ENCODE results near the gene CD2BP2. TPM values are rescaled to one million over a fixed set of nuclear protein-coding genes. Genes with fewer than 3 reads are reported as not detected.

Gene CD2BP2
- total RNA-seq, 1 donor from 2014 or later: 87.8 TPM

DNA sequence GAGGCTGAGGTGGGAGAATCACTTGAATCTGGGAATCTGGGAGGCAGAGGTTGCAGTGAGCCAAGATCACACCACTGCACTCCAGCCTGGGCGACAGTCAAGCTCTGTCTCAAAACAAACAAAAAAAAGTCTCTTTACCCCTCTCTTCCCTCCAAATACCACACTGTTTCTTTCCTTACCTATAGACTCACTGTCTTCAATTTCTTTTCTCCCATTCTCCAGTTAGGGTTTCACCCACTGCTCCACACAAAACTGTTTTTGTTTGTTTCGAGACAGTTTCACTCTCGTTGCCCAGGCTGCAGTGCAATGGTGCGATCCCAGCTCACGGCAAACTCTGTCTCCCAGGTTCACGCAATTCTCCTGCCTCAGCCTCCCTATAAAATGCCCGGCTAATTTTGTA, 6.1 kb upstream of the CD2BP2 start:
- Mint-ChIP-seq H3K9me3 (no peaks in the 10 kb centered on the region), H3K27ac (no peak overlapping the region), H3K36me3 (ENCODE audit: low read depth) (peaks cover 74% of the 10 kb centered on the region), H3K4me1 (peaks cover 9% of the 10 kb centered on the region), H3K4me3 (no peak overlapping the region), H3K27me3 (no peaks in the 10 kb centered on the region)
- POLR2A ChIA-PET: no interaction called here
- DNase-seq: no peak
- CTCF ChIA-PET: no interaction called here
- no peak for ATAC-seq (ENCODE audit: low read depth)
- TF ChIP-seq, protein P1, sequence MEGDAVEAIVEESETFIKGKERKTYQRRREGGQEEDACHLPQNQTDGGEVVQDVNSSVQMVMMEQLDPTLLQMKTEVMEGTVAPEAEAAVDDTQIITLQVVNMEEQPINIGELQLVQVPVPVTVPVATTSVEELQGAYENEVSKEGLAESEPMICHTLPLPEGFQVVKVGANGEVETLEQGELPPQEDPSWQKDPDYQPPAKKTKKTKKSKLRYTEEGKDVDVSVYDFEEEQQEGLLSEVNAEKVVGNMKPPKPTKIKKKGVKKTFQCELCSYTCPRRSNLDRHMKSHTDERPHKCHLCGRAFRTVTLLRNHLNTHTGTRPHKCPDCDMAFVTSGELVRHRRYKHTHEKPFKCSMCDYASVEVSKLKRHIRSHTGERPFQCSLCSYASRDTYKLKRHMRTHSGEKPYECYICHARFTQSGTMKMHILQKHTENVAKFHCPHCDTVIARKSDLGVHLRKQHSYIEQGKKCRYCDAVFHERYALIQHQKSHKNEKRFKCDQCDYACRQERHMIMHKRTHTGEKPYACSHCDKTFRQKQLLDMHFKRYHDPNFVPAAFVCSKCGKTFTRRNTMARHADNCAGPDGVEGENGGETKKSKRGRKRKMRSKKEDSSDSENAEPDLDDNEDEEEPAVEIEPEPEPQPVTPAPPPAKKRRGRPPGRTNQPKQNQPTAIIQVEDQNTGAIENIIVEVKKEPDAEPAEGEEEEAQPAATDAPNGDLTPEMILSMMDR (IDR thresholded peaks at IDR 0.05): no peak
- intact Hi-C loops (cut with micrococcal nuclease): no loop called here

DNA sequence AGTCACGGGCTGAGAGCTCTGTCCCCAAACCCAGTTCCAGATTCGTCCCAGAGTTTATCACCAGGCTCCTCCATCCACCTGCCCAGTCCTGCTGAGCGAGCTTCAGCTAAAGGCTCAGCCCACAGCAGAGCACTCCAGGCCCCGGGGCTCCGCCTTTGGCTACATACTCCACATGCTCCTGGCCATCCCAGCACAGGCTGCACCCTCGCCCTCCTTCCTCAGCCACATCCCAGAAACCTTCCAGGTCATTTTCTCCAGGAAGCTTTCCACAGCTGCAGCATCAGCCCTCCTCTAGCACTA, 4.7 kb upstream of the CD2BP2 start:
- H3K4me3 Mint-ChIP-seq: no peak overlapping the region

DNA sequence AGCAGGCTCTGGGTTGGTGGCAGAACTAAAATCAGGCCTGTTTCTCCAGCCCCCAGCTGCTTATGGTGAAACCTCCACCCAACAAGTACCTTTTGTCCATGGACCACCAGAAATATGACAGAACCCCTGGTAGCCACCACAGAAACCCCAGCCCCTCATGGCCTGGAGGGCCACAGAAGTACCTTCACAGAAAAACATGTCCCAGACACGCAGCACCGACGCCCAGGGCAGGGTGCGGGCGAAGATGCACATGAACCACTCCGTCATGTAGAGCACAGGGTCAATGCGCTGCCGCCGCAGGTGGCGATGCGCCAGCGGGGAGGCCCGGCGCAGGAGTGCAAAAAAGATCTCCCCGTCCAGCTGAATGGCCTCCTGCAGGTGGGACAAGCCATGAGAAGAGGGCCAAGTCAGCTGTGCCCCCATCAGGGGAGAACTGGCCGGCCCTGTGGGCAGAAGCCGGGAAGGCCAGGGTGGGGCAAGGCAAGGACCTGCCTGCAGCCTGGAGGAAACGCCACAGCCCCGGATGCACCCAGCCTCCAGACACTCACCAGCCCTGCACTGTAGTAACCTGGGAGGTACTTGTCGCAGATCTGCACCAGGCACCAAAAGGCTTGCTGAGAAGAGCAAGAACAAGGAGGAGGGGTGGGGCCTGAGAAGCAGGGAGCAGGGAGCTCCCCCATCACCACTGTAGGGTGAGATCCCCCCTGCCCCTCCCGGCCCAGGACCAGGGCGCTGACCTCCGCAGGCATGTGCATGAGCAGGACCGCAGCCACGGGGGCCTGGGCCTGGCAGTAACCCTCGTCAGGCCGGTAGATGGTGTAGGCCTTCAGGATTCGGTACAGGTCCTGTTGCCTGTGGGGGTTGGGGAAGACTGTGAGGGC, 4.1 kb upstream of the CD2BP2 start:
- DNase-seq (no peak), ATAC-seq (ENCODE audit: low read depth) (no peak)
- H3K9me3 Mint-ChIP-seq: no peaks in the 10 kb centered on the region
- TF ChIP-seq, protein P1 (IDR thresholded peaks at IDR 0.05): no peak
- intact Hi-C loops (cut with micrococcal nuclease): no loop called here
- H3K36me3 Mint-ChIP-seq (ENCODE audit: low read depth): peaks cover 68% of the 10 kb centered on the region
- POLR2A ChIA-PET: interaction anchor here (0.6 kb wide), 1 partner anchor 824 kb away, joined by 3 read pairs; no protein-coding TSS in a partner anchor
- H3K27me3 Mint-ChIP-seq: no peaks in the 10 kb centered on the region
- H3K4me1 Mint-ChIP-seq: peaks cover 24% of the 10 kb centered on the region
- no peak overlapping the region for H3K4me3 Mint-ChIP-seq
- CTCF ChIA-PET: no interaction called here
- H3K27ac Mint-ChIP-seq: no peak overlapping the region

More for the DNA sequence above, 4.7 kb upstream of the CD2BP2 start:
- Mint-ChIP-seq H3K27ac (no peak overlapping the region), H3K4me1 (peaks cover 19% of the 10 kb centered on the region), H3K36me3 (ENCODE audit: low read depth) (peaks cover 69% of the 10 kb centered on the region), H3K9me3 (no peaks in the 10 kb centered on the region), H3K27me3 (no peaks in the 10 kb centered on the region)
- CTCF ChIA-PET: no interaction called here
- POLR2A ChIA-PET: interaction anchor here (0.6 to 1.1 kb wide), 2 partner anchors 18 to 823 kb away, joined by 3 read pairs; no protein-coding TSS in a partner anchor
- intact Hi-C loops (cut with micrococcal nuclease): no loop called here
- TF ChIP-seq, protein P1 (IDR thresholded peaks at IDR 0.05): no peak
- no peak for DNase-seq
- ATAC-seq (ENCODE audit: low read depth): no peak

DNA sequence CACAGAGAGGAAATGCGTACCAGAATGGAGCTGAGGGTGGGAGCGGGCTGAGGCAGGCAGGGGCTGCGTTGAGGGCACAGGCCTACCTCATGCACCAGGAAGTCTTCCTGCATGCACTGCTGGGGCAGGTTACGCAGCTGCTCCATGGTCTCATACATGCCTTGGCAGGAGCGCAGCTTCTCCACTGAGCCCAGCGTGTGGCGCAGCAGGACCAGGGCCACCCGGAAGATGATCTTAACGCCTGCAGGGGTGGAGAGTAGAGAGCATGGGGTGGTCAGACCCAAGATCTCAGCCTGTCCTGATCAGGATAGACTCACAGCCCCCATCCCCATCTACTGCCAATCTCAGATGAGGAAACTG, 3.4 kb upstream of the CD2BP2 start:
- ChIA-PET CTCF (no interaction called here), POLR2A (no interaction called here)
- H3K4me1 Mint-ChIP-seq: peaks cover 31% of the 10 kb centered on the region
- no peak overlapping the region for H3K4me3 Mint-ChIP-seq
- DNase-seq (no peak), ATAC-seq (ENCODE audit: low read depth) (no peak)
- H3K9me3 Mint-ChIP-seq: no peaks in the 10 kb centered on the region
- intact Hi-C loops (cut with micrococcal nuclease): no loop called here
- H3K27ac Mint-ChIP-seq: no peak overlapping the region
- no peaks in the 10 kb centered on the region for H3K27me3 Mint-ChIP-seq
- peaks cover 69% of the 10 kb centered on the region for H3K36me3 Mint-ChIP-seq (ENCODE audit: low read depth)
- TF ChIP-seq, protein P1 (IDR thresholded peaks at IDR 0.05): no peak

DNA sequence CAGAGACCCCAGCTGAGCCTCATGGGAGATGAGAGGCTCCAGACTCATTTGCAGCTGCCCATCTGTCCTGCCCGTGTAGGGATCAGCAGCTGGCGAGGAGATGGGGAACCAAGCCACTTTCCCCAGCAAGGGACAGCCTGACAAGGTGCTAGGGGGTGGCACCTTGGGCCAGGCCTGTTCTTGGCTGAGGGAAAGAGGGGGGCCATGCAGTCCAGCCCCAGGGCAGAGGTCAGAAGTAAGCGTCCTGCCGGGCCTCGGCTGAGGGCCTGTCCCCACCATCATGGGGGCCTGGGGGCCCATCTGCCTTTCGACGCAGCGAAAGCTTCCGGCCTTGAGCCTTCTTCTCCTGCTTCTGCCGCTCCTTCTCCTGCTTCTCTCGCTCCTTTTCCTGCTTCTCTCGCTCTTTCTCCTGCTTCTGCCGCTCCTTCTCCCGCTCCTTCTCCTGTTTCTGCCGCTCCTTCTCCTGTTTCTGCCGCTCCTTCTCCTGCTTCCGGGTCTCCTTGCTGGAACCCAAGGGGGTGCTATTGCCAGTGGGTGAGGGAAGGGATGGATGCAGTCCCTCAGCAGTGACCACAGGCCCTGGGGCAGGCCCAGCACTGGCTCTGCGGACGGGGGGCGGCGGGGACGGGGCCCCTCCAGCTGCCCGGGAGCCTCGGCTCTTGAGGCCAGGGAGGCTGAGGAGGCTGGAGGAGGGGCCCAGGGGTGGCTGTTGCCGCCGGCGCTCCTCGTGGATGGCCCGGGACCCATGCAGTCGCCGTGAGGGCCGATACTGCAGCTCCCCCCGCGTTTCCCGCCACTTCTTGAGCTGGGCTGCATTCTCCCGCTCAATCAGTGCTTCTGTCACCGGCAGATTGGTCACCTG, 2.8 kb upstream of the CD2BP2 start:
- Mint-ChIP-seq H3K9me3 (no peaks in the 10 kb centered on the region), H3K4me1 (peaks cover 34% of the 10 kb centered on the region), H3K36me3 (ENCODE audit: low read depth) (peaks cover 68% of the 10 kb centered on the region), H3K4me3 (no peak overlapping the region), H3K27ac (no peak overlapping the region), H3K27me3 (no peaks in the 10 kb centered on the region)
- TF ChIP-seq, protein P1 (IDR thresholded peaks at IDR 0.05): no peak
- DNase-seq (no peak), ATAC-seq (ENCODE audit: low read depth) (no peak)
- ChIA-PET POLR2A (interaction anchor here (4.5 kb wide), 1 partner anchor 12 kb away, joined by 36 read pairs; the partner anchor contains the start of gene TBC1D10B), CTCF (no interaction called here)
- intact Hi-C loops (cut with micrococcal nuclease): no loop called here

All from activated B cell treated with CpG ODN at 0.5 μM for 24 hours (primary cell).